Common myeloid progenitor, CD34-positive (primary cell): ENCODE data around the gene KCNN3.

Source experiments
- CTCF ChIA-PET: fragments of 350-600 bp; sonication (Branson Sonifier 250); formaldehyde crosslinking; loops from one replicate; lab custom pipeline; 2021; ENCODE audit warnings: antibody characterized with exemption; lab: Charles Lee
- POLR2A ChIA-PET: fragments of 350-600 bp; sonication (Branson Sonifier 250); formaldehyde crosslinking; loops from one replicate; lab custom pipeline; 2021; ENCODE audit warnings: antibody characterized with exemption; lab: Charles Lee
- DNase-seq, 3 donors: peaks; one replicate each; pipeline versions ENCODE4 v3.0.0 to v3.0.0-alpha.2; 2013
- H3K27ac ChIP-seq, 2 experiments: 1 replicate in 1 of 2; 2 replicates in 1 of 2; pipeline ENCODE4 v1.7.0; 2013; ENCODE audit warnings: inconsistent platforms in 2 of 2, low read length in 2 of 2, mild to moderate bottlenecking in 2 of 2, low read depth in 1 of 2, moderate library complexity in 1 of 2; ENCODE audit not compliant: severe bottlenecking in 2 of 2, insufficient read depth in 1 of 2, poor library complexity in 1 of 2
- H3K27me3 ChIP-seq, 5 experiments: replicated peaks in 2 of 5; 1 replicate in 3 of 5; 2 replicates in 2 of 5; pipeline versions ENCODE4 v1.6.1 to v1.7.0; 2013; ENCODE audit warnings: low read length in 4 of 5, mild to moderate bottlenecking in 2 of 5, moderate library complexity in 2 of 5, inconsistent platforms in 1 of 5; ENCODE audit not compliant: insufficient read depth in 5 of 5, control insufficient read depth in 4 of 5
- H3K36me3 ChIP-seq, 4 experiments: 1 replicate in 2 of 4; 2 replicates in 2 of 4; pipeline versions ENCODE4 v1.6.1 to v1.7.0; 2013; ENCODE audit warnings: low read length in 3 of 4, control low read depth in 1 of 4, mild to moderate bottlenecking in 1 of 4; ENCODE audit not compliant: control insufficient read depth in 4 of 4, insufficient read depth in 4 of 4
- H3K4me1 ChIP-seq, 4 experiments: 1 replicate in 3 of 4; 2 replicates in 1 of 4; pipeline versions ENCODE4 v1.6.1 to v1.7.1; 2013; ENCODE audit warnings: low read length in 3 of 4, mild to moderate bottlenecking in 3 of 4, control low read depth in 1 of 4, inconsistent platforms in 1 of 4, moderate library complexity in 1 of 4; ENCODE audit not compliant: control insufficient read depth in 4 of 4, insufficient read depth in 4 of 4; ENCODE audit errors: control extremely low read depth in 1 of 4
- H3K4me3 ChIP-seq, 7 experiments: 1 replicate in 4 of 7; 2 replicates in 3 of 7; pipeline versions ENCODE4 v1.5.1 to v1.7.0; 2013; ENCODE audit warnings: mild to moderate bottlenecking in 7 of 7, low read length in 6 of 7, moderate library complexity in 6 of 7, inconsistent platforms in 2 of 7, low read depth in 2 of 7, control low read depth in 1 of 7; ENCODE audit not compliant: insufficient read depth in 4 of 7, control insufficient read depth in 1 of 7; ENCODE audit errors: extremely low read depth in 1 of 7
- H3K9me3 ChIP-seq, 5 experiments: 1 replicate in 4 of 5; 2 replicates in 1 of 5; pipeline versions ENCODE4 v1.6.1 to v1.7.1; 2013; ENCODE audit warnings: low read length in 4 of 5, mild to moderate bottlenecking in 2 of 5, inconsistent platforms in 1 of 5, low read depth in 1 of 5, moderate library complexity in 1 of 5; ENCODE audit not compliant: control insufficient read depth in 4 of 5, insufficient read depth in 2 of 5; ENCODE audit errors: control extremely low read depth in 1 of 5
- WGBS: methylation state at CpG from one replicate; pipeline ENCODE4 v1.1.5; 2013; ENCODE audit not compliant: insufficient coverage; 5-methylcytosine and 5-hydroxymethylcytosine counted together

Gene KCNN3

GRCh38 chr1:154657556-154657955 is 212.5 kb downstream of the KCNN3 start:
- DNase-seq = peak in 2 of 3 donors; percentile 48 to 60
- H3K36me3 ChIP-seq = no peaks in the 10 kb centered on the region
- H3K27ac ChIP-seq = no peak overlapping the region
- no peaks in the 10 kb centered on the region for H3K27me3 ChIP-seq
- peaks cover 0 to 4% (median 0%) of the 10 kb centered on the region in 5 experiments for H3K9me3 ChIP-seq
- H3K4me3 ChIP-seq = no peak overlapping the region
- CTCF ChIA-PET = interaction anchor here (0.8 to 1.1 kb wide), 4 partner anchors 11 to 26 kb away, joined by 3 to 5 read pairs (median 4); no protein-coding TSS in a partner anchor
- POLR2A ChIA-PET = no interaction called here
- H3K4me1 ChIP-seq = peaks cover 0 to 6% (median 0%) of the 10 kb centered on the region in 4 experiments
- WGBS = no CpG with 5 or more reads among the region's 2 CpGs

- Histone ChIP-seq H3K4me1 (peaks cover 0 to 6% (median 0%) of the 10 kb centered on the region in 4 experiments), H3K4me3 (no peak overlapping the region), H3K27ac (no peak overlapping the region), H3K27me3 (no peaks in the 10 kb centered on the region), H3K9me3 (peaks cover 0 to 4% (median 0%) of the 10 kb centered on the region in 5 experiments), H3K36me3 (no peaks in the 10 kb centered on the region)
- ChIA-PET CTCF (interaction anchor here (0.8 kb wide), 1 partner anchor 17 kb away, joined by 3 read pairs; no protein-coding TSS in a partner anchor), POLR2A (no interaction called here)
- DNase-seq = no peak
Measured at GRCh38 chr1:154652893-154653292, 217.2 kb downstream of the KCNN3 start.
